GM12878 (cell line): Measurements from ENCODE around the gene TNIP1. TPM values are rescaled to one million over a fixed set of nuclear protein-coding genes. Genes with fewer than 3 reads are reported as not detected.
A peak's percentile ranks its signal among the peaks of the same experiment; 100 is the strongest.

Experiments used
- ATAC-seq: fragments of 200-7000 bp; cut with Tn5 transposase; 3 replicates; pipeline ENCODE4 v1.9.1; 2020; ENCODE audit warnings: mild to moderate bottlenecking, moderate library complexity
- BruUV-seq: library from RNA; stranded (reverse); fragments of 400-500 nt; replicated peaks from 2 replicates; lab custom pipeline; 2021; lab: Mats Ljungman, UMichigan
- CTCF ChIA-PET: fragments of 300-600 bp; sonication (Branson Sonifier 250); formaldehyde crosslinking; extraction: SDS; loops from one replicate; lab custom pipeline; 2021; ENCODE audit warnings: inconsistent platforms; lab: Yijun Ruan, JAX
- POLR2A ChIA-PET: fragments of 350-600 bp; formaldehyde crosslinking; extraction: SDS; loops from one replicate; lab custom pipeline; 2021; ENCODE audit warnings: inconsistent platforms; lab: Charles Lee
- RAD21 ChIA-PET: fragments of 300-600 bp; sonication (Branson Sonifier 250); formaldehyde crosslinking; loops from one replicate; lab custom pipeline; 2023; ENCODE audit warnings: antibody characterized with exemption; ENCODE audit not compliant: unreplicated experiment; lab: Charles Lee
- SMC1A ChIA-PET: fragments of 300-600 bp; sonication (Branson Sonifier 250); formaldehyde crosslinking; loops from one replicate; lab custom pipeline; 2023; ENCODE audit not compliant: unreplicated experiment, uncharacterized antibody; lab: Charles Lee
- DNase-seq: peaks from one replicate; pipeline ENCODE4 v3.0.0-alpha.2; 2011; ENCODE audit warnings: low read depth, low spot score
- FAIRE-seq: peaks from 3 replicates; lab custom pipeline; 2011; peaks lifted over from hg19 to GRCh38; lab: Jason Lieb, UNC
- H2AFZ ChIP-seq: 2 replicates; pipeline ENCODE4 v1.6.0; 2011; ENCODE audit warnings: low read depth, low read length, control low read depth; ENCODE audit not compliant: control insufficient read depth
- H3K27ac ChIP-seq: 2 replicates; pipeline ENCODE4 v1.5.1; 2011; ENCODE audit warnings: control low read depth; ENCODE audit not compliant: control insufficient read depth, insufficient read depth
- H3K27me3 ChIP-seq, 2 experiments: replicated peaks in 1 of 2; 2 replicates each; pipeline versions ENCODE4 v1.6.0 to v1.6.1; 2011; ENCODE audit warnings: low read length in 1 of 2; ENCODE audit not compliant: control insufficient read depth in 2 of 2, insufficient read depth in 2 of 2
- H3K36me3 ChIP-seq, 2 experiments: 2 replicates each; pipeline ENCODE4 v1.5.1; 2011; ENCODE audit warnings: low read length in 1 of 2; ENCODE audit not compliant: control insufficient read depth in 2 of 2, insufficient read depth in 2 of 2
- H3K4me1 ChIP-seq: 2 replicates; pipeline ENCODE4 v1.6.1; 2011; ENCODE audit warnings: mild to moderate bottlenecking, low read length, moderate library complexity, mixed read lengths; ENCODE audit not compliant: control insufficient read depth, insufficient read depth
- H3K4me2 ChIP-seq: 2 replicates; pipeline ENCODE4 v1.6.0; 2011; ENCODE audit warnings: control low read depth; ENCODE audit not compliant: control insufficient read depth, insufficient read depth
- H3K4me3 ChIP-seq: fragments of 200-600 bp; sonication (generic); 2 replicates; pipeline ENCODE4 v1.5.1; 2016
- H3K79me2 ChIP-seq: 2 replicates; pipeline ENCODE4 v1.6.0; 2011; ENCODE audit warnings: low read length; ENCODE audit not compliant: control insufficient read depth, insufficient read depth
- H3K9ac ChIP-seq: 2 replicates; pipeline ENCODE4 v1.8.0; 2011; ENCODE audit warnings: low read length, control low read depth, mixed read lengths; ENCODE audit not compliant: control insufficient read depth, insufficient read depth
- H3K9me3 ChIP-seq: replicated peaks from 3 replicates; pipeline ENCODE4 v1.5.1; 2011; ENCODE audit warnings: mild to moderate bottlenecking, low read length; ENCODE audit not compliant: control insufficient read depth, insufficient read depth
- H4K20me1 ChIP-seq: 2 replicates; pipeline ENCODE4 v1.6.0; 2011; ENCODE audit not compliant: control insufficient read depth, insufficient read depth
- ATF7 ChIP-seq: fragments of 450-650 bp; IDR thresholded peaks from 2 replicates; pipeline ENCODE4 v1.6.1; 2016; ENCODE audit warnings: low read depth, mild to moderate bottlenecking
- CREM ChIP-seq: IDR thresholded peaks from 2 replicates; pipeline ENCODE4 v1.6.1; 2014; ENCODE audit warnings: antibody characterized with exemption, low read depth
- IKZF2 ChIP-seq, 2 experiments: fragments of 450-650 bp; IDR thresholded peaks; 2 replicates each; pipeline ENCODE4 v1.6.1; 2017; ENCODE audit warnings: mild to moderate bottlenecking in 2 of 2, moderate library complexity in 2 of 2
- IRF3 ChIP-seq: fragments of 450-650 bp; IDR thresholded peaks from 2 replicates; pipeline ENCODE4 v1.6.1; 2014; ENCODE audit warnings: mild to moderate bottlenecking
- MXI1 ChIP-seq: fragments of 150-350 bp; IDR thresholded peaks from 2 replicates; pipeline ENCODE4 v1.6.1; 2011; ENCODE audit warnings: low read depth, mild to moderate bottlenecking, inconsistent platforms, low read length, improper control_type of control experiment
- NR2F1 ChIP-seq: fragments of 450-650 bp; conservative IDR thresholded peaks from 2 replicates; pipeline ENCODE4 v1.6.1; 2017; ENCODE audit warnings: mild to moderate bottlenecking
- POLR2AphosphoS5 ChIP-seq: IDR thresholded peaks from 2 replicates; pipeline ENCODE4 v1.6.1; 2011; ENCODE audit warnings: mild to moderate bottlenecking, low read length, inconsistent platforms
- SIX5 ChIP-seq: IDR thresholded peaks from 2 replicates; pipeline ENCODE4 v1.6.1; 2011; ENCODE audit warnings: mild to moderate bottlenecking, low read depth, low read length, moderate library complexity; ENCODE audit not compliant: severe bottlenecking
- ZNF384 ChIP-seq: IDR thresholded peaks from 2 replicates; pipeline ENCODE4 v1.6.1; 2012; ENCODE audit warnings: low read depth, mild to moderate bottlenecking, low read length, improper control_type of control experiment, borderline replicate concordance
- WGBS: methylation state at CpG from one replicate; pipeline ENCODE4 v1.1.6; 2016; ENCODE audit warnings: low lambda C conversion rate; ENCODE audit not compliant: insufficient replicate concordance, insufficient coverage; ENCODE audit errors: missing lambda C conversion rate; 5-methylcytosine and 5-hydroxymethylcytosine counted together
- in situ Hi-C: fragments of 300-500 bp; cut with MboI; formaldehyde crosslinking; loops from 9 replicates; pipeline ENCODE4 v1.14.3; 2018; ENCODE audit warnings: mixed read lengths
- intact Hi-C: fragments of 100-400 bp; cut with micrococcal nuclease; formaldehyde crosslinking; loops from one replicate; pipeline ENCODE4 v1.14.2; 2022; ENCODE audit not compliant: unreplicated experiment
- polyA plus RNA-seq, 11 experiments: library from polyadenylated mRNA; depleted of rRNA in 4 of 11; unstranded in 6 of 11; stranded (reverse) in 5 of 11; fragments of >200 nt; fragmentation: Nextera tagmentation in 4 of 11; fragmentation: Illumina TruSeq in 1 of 11; extraction: Ambion mirVana in 4 of 11; extraction: Trizol in 1 of 11; gene quantifications; 1 replicate in 1 of 11; 2 replicates in 10 of 11; pipeline versions ENCODE4 v1.2.1 to v1.2.3, GENCODE V29; 2011 to 2016; ENCODE audit warnings: inconsistent platforms in 2 of 11, missing spikeins in 2 of 11, low read depth in 1 of 11
- total RNA-seq, 4 experiments: library from RNA; depleted of rRNA in 3 of 4; stranded (reverse); fragments of >200 nt in 3 of 4; fragmentation: Illumina TruSeq in 1 of 4; extraction: Trizol in 1 of 4; gene quantifications; 2 replicates each; pipeline versions ENCODE4 v1.2.1 to v1.2.3, GENCODE V29; 2013 to 2021
- TF ChIP-seq, protein P1 (sequence below): fragments of 450-650 bp; IDR thresholded peaks from 2 replicates; pipeline ENCODE4 v1.6.1; 2017; ENCODE audit warnings: low read depth, mild to moderate bottlenecking, moderate library complexity
- TF ChIP-seq, protein P2 (sequence below): IDR thresholded peaks from 2 replicates; pipeline ENCODE4 v1.6.1; 2011; ENCODE audit warnings: low read depth, low read length, improper control_type of control experiment, borderline replicate concordance
- TF ChIP-seq, protein P3 (sequence below): fragments of 450-650 bp; IDR thresholded peaks from 2 replicates; pipeline ENCODE4 v1.6.1; 2016; ENCODE audit warnings: mild to moderate bottlenecking

TNIP1 gene
- total and polyA plus RNA-seq, 10 of the 15 experiments (the other 5 are each of a cell fraction or from before 2014, with no cell fraction given): 4.4 to 279 (median 150) TPM

DNA sequence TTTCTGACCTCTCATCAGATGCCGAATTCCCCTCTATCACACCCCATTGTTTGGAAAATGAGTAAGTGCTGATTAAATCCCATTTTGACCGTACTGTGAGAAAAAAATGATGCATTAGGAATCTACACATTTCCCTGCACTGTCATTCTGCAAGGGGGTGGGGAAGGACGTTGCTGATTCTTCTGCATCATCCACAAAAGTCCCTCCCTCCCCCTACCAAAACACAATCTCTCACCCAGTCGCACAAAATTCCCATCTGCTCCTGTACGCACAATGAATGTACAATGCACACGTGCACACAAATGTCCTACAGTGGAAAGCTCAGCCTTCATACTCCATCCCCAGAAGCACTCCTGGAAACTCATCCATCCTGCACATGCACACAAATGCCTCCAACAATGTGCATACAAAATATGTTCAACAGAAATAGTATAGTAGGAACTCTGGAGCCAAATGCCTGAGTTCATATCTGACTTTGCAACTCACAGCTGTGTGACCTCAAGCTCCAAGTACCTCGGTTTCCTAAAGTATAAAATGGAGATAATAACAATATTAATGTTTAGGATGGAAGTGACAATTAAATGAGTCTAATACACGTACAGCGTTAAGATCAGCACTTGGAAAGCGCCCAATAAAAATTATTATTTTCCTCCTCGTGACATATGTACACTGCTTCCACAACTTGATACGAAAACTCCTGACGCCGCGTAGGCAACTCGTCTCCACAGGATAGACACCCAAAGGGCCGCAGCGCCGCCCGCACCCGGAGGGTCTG is 809 bp downstream of the TNIP1 start (continued):
- TF ChIP-seq, protein P1, sequence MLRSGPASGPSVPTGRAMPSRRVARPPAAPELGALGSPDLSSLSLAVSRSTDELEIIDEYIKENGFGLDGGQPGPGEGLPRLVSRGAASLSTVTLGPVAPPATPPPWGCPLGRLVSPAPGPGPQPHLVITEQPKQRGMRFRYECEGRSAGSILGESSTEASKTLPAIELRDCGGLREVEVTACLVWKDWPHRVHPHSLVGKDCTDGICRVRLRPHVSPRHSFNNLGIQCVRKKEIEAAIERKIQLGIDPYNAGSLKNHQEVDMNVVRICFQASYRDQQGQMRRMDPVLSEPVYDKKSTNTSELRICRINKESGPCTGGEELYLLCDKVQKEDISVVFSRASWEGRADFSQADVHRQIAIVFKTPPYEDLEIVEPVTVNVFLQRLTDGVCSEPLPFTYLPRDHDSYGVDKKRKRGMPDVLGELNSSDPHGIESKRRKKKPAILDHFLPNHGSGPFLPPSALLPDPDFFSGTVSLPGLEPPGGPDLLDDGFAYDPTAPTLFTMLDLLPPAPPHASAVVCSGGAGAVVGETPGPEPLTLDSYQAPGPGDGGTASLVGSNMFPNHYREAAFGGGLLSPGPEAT: peak; percentile 24; the same call in 1 of the 2 replicates
- TF ChIP-seq POLR2AphosphoS5 (peak; percentile 42), CREM (peak; percentile 21; the same call in 1 of the 2 replicates)

GRCh38 chr5:151078490-151079262 is 2.2 kb downstream of the TNIP1 start:
- SMC1A ChIA-PET: interaction anchor here (0.7 to 4.4 kb wide), 14 partner anchors 9 to 135 kb away, joined by 3 to 26 read pairs (median 6); no protein-coding TSS in a partner anchor
- peaks cover 100% of the 10 kb centered on the region for H3K79me2 ChIP-seq
- 1% methylated on average over 16 of the region's 16 CpGs for WGBS
- H3K9ac ChIP-seq: peak overlapping the region; percentile 93
- CTCF ChIA-PET: interaction anchor here (0.7 to 7.5 kb wide), 10 partner anchors 8 to 48 kb away, joined by 3 to 60 read pairs (median 4); no protein-coding TSS in a partner anchor
- in situ Hi-C loops: no loop called here
- H3K27ac ChIP-seq: peak overlapping the region; percentile 90
- RAD21 ChIA-PET: interaction anchor here (1.0 to 2.7 kb wide), 9 partner anchors 9 to 86 kb away, joined by 3 to 9 read pairs (median 6); no protein-coding TSS in a partner anchor
- no peaks in the 10 kb centered on the region; the same call in 2 of the 3 replicates for H3K9me3 ChIP-seq
- FAIRE-seq (peak; percentile 70), ATAC-seq (peak; percentile 53), DNase-seq (no peak)
- peaks cover 6 to 38% of the 10 kb centered on the region in 2 experiments for H3K36me3 ChIP-seq
- intact Hi-C loops: loop anchor here (5.0 kb wide), 1 partner anchor 34 kb away; no protein-coding TSS in a partner anchor
- peaks cover 43% of the 10 kb centered on the region for H3K4me1 ChIP-seq
- POLR2A ChIA-PET: interaction anchor here (0.6 to 14.3 kb wide), 13 partner anchors 8 to 178 kb away, joined by 3 to 222 read pairs (median 4); no protein-coding TSS in a partner anchor
- H3K27me3 ChIP-seq: no peaks in the 10 kb centered on the region
- H3K4me2 ChIP-seq: peak overlapping the region; percentile 100
- BruUV-seq: no TSS peak
- peaks cover 19% of the 10 kb centered on the region for H4K20me1 ChIP-seq
- peak overlapping the region; percentile 89 for H3K4me3 ChIP-seq
- peak overlapping the region; percentile 43; the same call in 1 of the 2 replicates for H2AFZ ChIP-seq
- TF ChIP-seq IRF3 (no peak), MXI1 (no peak; the same call in 1 of the 2 replicates), ZNF384 (peak; percentile 6; the same call in 1 of the 2 replicates), IKZF2 (IDR thresholded peaks at IDR 0.05) (peak; percentile 68 to 77), NR2F1 (no peak; the same call in 1 of the 2 replicates), ATF7 (no peak; the same call in 1 of the 2 replicates), SIX5 (no peak)
- TF ChIP-seq, protein P2, sequence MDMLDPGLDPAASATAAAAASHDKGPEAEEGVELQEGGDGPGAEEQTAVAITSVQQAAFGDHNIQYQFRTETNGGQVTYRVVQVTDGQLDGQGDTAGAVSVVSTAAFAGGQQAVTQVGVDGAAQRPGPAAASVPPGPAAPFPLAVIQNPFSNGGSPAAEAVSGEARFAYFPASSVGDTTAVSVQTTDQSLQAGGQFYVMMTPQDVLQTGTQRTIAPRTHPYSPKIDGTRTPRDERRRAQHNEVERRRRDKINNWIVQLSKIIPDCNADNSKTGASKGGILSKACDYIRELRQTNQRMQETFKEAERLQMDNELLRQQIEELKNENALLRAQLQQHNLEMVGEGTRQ: no peak
- TF ChIP-seq, protein P3, sequence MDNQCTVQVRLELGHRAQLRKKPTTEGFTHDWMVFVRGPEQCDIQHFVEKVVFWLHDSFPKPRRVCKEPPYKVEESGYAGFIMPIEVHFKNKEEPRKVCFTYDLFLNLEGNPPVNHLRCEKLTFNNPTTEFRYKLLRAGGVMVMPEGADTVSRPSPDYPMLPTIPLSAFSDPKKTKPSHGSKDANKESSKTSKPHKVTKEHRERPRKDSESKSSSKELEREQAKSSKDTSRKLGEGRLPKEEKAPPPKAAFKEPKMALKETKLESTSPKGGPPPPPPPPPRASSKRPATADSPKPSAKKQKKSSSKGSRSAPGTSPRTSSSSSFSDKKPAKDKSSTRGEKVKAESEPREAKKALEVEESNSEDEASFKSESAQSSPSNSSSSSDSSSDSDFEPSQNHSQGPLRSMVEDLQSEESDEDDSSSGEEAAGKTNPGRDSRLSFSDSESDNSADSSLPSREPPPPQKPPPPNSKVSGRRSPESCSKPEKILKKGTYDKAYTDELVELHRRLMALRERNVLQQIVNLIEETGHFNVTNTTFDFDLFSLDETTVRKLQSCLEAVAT: no peak; the same call in 1 of the 2 replicates
